ENCODE measurements around the gene JUP. TPM values are rescaled to one million over a fixed set of nuclear protein-coding genes. Genes with fewer than 3 reads are reported as not detected.
A peak's percentile ranks its signal among the peaks of the same experiment; 100 is the strongest.

Gene JUP
- total RNA-seq, 2 donors from 2014 or later, result 146 to 266 TPM

- no peaks in the 10 kb centered on the region for H3K36me3 ChIP-seq
- no peaks in the 10 kb centered on the region for H3K27me3 ChIP-seq (replicated peaks; ENCODE audit: insufficient read depth)
- no peak for TF ChIP-seq POLR2AphosphoS5 (IDR thresholded peaks at IDR 0.05)
- TF ChIP-seq POLR2A (IDR thresholded peaks at IDR 0.05), result no peak
- no peak for TF ChIP-seq CTCF (IDR thresholded peaks at IDR 0.05)
- H3K4me1 ChIP-seq (replicated peaks), result peaks cover 8% of the 10 kb centered on the region
- peak overlapping the region; percentile 60 to 73 for H3K4me3 ChIP-seq
- no peaks in the 10 kb centered on the region for H3K9me3 ChIP-seq
- WGBS, result 18% methylated on average over 11 of the region's 12 CpGs
- H3K27ac ChIP-seq, result peak overlapping the region; percentile 78 to 79
- intact Hi-C loops (cut with DNase I), result no loop called here
- no peak for DNase-seq (ENCODE audit: low spot score)
Measured at GRCh38 chr17:41813152-41813680, 26.7 kb upstream of the JUP start.

- no peaks in the 10 kb centered on the region for H3K27me3 ChIP-seq (replicated peaks; ENCODE audit: insufficient read depth)
- H3K9me3 ChIP-seq, result no peaks in the 10 kb centered on the region
- DNase-seq (ENCODE audit: low spot score), result peak; percentile 27
- TF ChIP-seq POLR2AphosphoS5 (IDR thresholded peaks at IDR 0.05), result peak; percentile 7
- TF ChIP-seq POLR2A (IDR thresholded peaks at IDR 0.05), result no peak
- intact Hi-C loops (cut with DNase I), result no loop called here
- peak within 1 kb of the TSS; percentile 78 to 79 for H3K27ac ChIP-seq
- H3K4me1 ChIP-seq (replicated peaks), result peaks cover 8% of the 10 kb centered on the region
- peak within 1 kb of the TSS; percentile 60 to 73 for H3K4me3 ChIP-seq
- no peaks in the 10 kb centered on the region for H3K36me3 ChIP-seq
- 2% methylated on average over 31 of the region's 35 CpGs for WGBS
Measured at GRCh38 chr17:41812381-41813151, 26.1 kb upstream of the JUP start, which contains the start of gene FKBP10. Gene FKBP10, plus strand, starts transcription at chr17:41813004. Its CDS starts 31 bp downstream, at chr17:41813035.

DNA sequence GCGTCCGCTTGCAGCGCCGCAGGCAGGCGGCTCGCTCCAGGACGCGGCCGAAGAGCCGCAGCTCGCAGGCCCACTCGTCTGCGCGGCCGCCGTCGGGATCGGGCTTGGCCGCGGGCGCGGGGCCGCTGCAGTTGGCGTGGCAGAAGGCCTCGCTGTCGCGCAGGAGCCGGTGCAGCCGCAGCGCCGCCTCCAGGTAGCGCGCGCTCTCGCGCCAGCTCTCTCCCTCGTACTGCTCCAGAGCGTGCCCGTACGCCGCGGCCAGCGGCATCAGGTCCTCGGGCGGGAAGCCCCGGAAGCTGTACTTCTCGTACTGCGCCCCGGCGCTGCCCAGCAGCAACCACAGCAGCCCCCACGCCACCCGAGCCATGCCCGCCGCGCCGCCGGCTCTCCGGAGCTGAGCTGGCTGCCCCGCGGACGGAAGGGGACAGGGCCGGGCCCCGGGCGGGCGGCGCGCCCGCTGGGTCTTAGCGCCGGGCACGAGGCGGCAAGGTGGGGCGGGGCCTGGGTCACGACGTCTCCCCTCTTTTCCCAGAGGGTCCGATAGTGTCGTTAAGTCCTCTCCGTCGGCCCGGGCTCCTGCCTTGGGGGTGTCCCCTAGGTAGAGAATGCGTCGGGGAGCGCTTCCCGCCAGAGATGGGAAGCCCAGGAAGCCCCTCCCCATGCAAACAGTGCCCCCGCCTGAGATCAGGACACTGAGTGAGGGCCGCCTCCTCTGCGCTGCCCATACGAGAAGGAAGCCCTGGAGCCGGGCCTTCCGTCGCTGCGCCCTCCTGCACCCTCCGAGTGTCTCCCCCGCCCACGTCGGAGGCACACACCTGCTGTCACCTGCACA, 25.3 kb upstream of the JUP start, which contains the start of gene P3H4:
Gene P3H4 (minus strand): TSS at position 401 of the 832 bp plus-strand sequence. CDS start 34 bp downstream, at position 367.
- no peaks in the 10 kb centered on the region for H3K9me3 ChIP-seq
- H3K27ac ChIP-seq, result peak within 1 kb of the TSS; percentile 78 to 79
- H3K4me3 ChIP-seq, result peak within 1 kb of the TSS; percentile 60 to 73
- TF ChIP-seq CTCF (IDR thresholded peaks at IDR 0.05), result peak; percentile 47 to 89 (median 76)
- TF ChIP-seq POLR2AphosphoS5 (IDR thresholded peaks at IDR 0.05), result no peak
- peak; percentile 40 for TF ChIP-seq POLR2A (IDR thresholded peaks at IDR 0.05)
- peaks cover 8% of the 10 kb centered on the region for H3K4me1 ChIP-seq (replicated peaks)
- peak; percentile 79 for DNase-seq (ENCODE audit: low spot score)
- no peaks in the 10 kb centered on the region for H3K27me3 ChIP-seq (replicated peaks; ENCODE audit: insufficient read depth)
- intact Hi-C loops (cut with DNase I), result no loop called here
- under 1% methylated on average over 54 of the region's 96 CpGs for WGBS
- H3K36me3 ChIP-seq, result no peaks in the 10 kb centered on the region

- peaks cover 8% of the 10 kb centered on the region for H3K4me1 ChIP-seq (replicated peaks)
- intact Hi-C loops (cut with DNase I), result no loop called here
- peak; percentile 26 for DNase-seq (ENCODE audit: low spot score)
Measured at GRCh38 chr17:41810659-41811548, 24.4 kb upstream of the JUP start.

More at GRCh38 chr17:41810659-41811548, 24.4 kb upstream of the JUP start:
- WGBS, result 20% methylated on average over 52 of the region's 58 CpGs
- no peak for TF ChIP-seq POLR2AphosphoS5 (IDR thresholded peaks at IDR 0.05)
- no peak for TF ChIP-seq CTCF (IDR thresholded peaks at IDR 0.05)
- no peak for TF ChIP-seq POLR2A (IDR thresholded peaks at IDR 0.05)
- no peaks in the 10 kb centered on the region for H3K27me3 ChIP-seq (replicated peaks; ENCODE audit: insufficient read depth)
- H3K27ac ChIP-seq, result peak overlapping the region; percentile 78 to 79
- no peaks in the 10 kb centered on the region for H3K9me3 ChIP-seq
- H3K4me3 ChIP-seq, result peak overlapping the region; percentile 60 to 73
- no peaks in the 10 kb centered on the region for H3K36me3 ChIP-seq
